ENCODE data around the gene CBLC. TPM values are rescaled to one million over a fixed set of nuclear protein-coding genes. Genes with fewer than 3 reads are reported as not detected.

CBLC gene
- polyA plus RNA-seq, 1 donor from 2014 or later: not detected

DNA sequence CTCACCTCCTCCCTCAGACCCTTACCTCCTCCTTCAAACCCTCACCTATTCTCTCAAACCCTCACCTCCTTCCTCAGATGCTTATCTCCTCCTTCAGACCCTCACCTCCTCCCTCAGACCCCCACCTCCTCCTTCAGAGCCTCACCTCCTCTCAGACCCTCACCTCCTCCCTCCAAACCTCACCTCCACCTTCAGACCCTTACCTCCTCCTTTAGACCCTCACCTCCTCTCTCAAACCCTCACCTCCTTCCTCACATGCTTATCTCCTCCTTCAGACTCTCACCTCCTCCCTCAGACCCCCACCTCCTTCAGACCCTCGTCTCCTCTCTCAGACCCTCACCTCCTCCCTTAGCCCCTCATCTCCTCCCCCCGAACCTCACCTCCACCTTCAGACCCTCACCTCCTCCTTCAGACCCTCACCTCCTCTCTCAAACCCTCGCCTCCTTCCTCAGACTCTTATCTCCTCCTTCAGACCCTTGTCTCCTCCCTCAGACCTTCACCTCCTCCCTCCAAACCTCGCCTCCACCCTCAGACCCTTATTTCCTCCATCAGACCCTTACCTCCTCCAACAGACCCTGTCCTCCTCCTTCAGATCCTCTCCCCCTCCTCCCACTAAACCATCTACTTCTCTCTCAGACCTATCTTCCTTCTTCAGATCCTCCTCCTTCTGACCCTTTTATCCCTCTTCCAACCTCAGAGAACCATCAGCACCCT, 31.6 kb upstream of the CBLC start:
- Histone ChIP-seq H3K36me3 (ENCODE audit: insufficient read depth, low read length) (no peaks in the 10 kb centered on the region), H4K20me1 (ENCODE audit: insufficient read depth) (no peaks in the 10 kb centered on the region), H3K9me2 (ENCODE audit: insufficient read depth, low read length) (no peaks in the 10 kb centered on the region), H3K4me3 (ENCODE audit: low read length) (no peak overlapping the region), H3K27ac (ENCODE audit: low read length) (no peak overlapping the region), H3F3A (ENCODE audit: insufficient read depth, low read length, poor library complexity, severe bottlenecking) (no peaks in the 10 kb centered on the region), H3K9me3 (ENCODE audit: low read length) (no peaks in the 10 kb centered on the region), H3K27me3 (ENCODE audit: insufficient read depth, low read depth, low read length) (peaks cover 58% of the 10 kb centered on the region), H3K79me2 (replicated peaks; ENCODE audit: insufficient read depth, low read length) (no peaks in the 10 kb centered on the region), H3K4me2 (ENCODE audit: low read length) (no peak overlapping the region), H3K9ac (ENCODE audit: low read length) (no peak overlapping the region), H2AFZ (ENCODE audit: low read depth, low read length) (no peak overlapping the region)
- TF ChIP-seq RAD21 (conservative IDR thresholded peaks at IDR 0.05): no peak
- TF ChIP-seq, protein P1, sequence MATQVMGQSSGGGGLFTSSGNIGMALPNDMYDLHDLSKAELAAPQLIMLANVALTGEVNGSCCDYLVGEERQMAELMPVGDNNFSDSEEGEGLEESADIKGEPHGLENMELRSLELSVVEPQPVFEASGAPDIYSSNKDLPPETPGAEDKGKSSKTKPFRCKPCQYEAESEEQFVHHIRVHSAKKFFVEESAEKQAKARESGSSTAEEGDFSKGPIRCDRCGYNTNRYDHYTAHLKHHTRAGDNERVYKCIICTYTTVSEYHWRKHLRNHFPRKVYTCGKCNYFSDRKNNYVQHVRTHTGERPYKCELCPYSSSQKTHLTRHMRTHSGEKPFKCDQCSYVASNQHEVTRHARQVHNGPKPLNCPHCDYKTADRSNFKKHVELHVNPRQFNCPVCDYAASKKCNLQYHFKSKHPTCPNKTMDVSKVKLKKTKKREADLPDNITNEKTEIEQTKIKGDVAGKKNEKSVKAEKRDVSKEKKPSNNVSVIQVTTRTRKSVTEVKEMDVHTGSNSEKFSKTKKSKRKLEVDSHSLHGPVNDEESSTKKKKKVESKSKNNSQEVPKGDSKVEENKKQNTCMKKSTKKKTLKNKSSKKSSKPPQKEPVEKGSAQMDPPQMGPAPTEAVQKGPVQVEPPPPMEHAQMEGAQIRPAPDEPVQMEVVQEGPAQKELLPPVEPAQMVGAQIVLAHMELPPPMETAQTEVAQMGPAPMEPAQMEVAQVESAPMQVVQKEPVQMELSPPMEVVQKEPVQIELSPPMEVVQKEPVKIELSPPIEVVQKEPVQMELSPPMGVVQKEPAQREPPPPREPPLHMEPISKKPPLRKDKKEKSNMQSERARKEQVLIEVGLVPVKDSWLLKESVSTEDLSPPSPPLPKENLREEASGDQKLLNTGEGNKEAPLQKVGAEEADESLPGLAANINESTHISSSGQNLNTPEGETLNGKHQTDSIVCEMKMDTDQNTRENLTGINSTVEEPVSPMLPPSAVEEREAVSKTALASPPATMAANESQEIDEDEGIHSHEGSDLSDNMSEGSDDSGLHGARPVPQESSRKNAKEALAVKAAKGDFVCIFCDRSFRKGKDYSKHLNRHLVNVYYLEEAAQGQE (IDR thresholded peaks at IDR 0.05; ENCODE audit: borderline replicate concordance): no peak
- no peak for TF ChIP-seq SMC3 (conservative IDR thresholded peaks at IDR 0.05; ENCODE audit: poor library complexity)
- no peak for TF ChIP-seq POLR2AphosphoS5 (IDR thresholded peaks at IDR 0.05)
- no peak for TF ChIP-seq EZH2 (IDR thresholded peaks at IDR 0.05; ENCODE audit: borderline replicate concordance, insufficient read depth, low read length, poor library complexity, severe bottlenecking)
- no peak for TF ChIP-seq MXI1 (conservative IDR thresholded peaks at IDR 0.05; ENCODE audit: poor library complexity, severe bottlenecking)
- no peak for TF ChIP-seq EP300 (conservative IDR thresholded peaks at IDR 0.05; ENCODE audit: poor library complexity, severe bottlenecking)
- no peak for TF ChIP-seq CTCF (IDR thresholded peaks at IDR 0.05; ENCODE audit: poor library complexity, severe bottlenecking)
- TF ChIP-seq TAF1 (IDR thresholded peaks at IDR 0.05; ENCODE audit: low read depth): no peak

DNA sequence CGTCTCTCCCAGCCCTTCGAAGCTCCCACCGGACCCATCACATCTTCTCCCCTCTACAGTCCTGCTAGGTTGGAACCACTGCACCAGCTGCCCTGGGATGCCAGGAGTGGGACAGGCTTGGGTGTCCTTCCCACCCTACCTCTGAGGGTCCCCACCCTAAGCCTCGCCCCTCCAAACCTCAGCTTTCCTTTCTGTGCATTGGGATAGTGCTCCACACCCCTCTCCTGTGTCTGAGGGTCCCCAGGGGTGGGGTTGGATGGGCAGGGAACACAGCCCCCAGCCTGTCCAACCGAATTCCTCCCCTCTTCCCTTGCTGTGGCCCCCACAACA, 31.1 kb upstream of the CBLC start:
- no peak overlapping the region for H3K4me2 ChIP-seq (ENCODE audit: low read length)
- H3K27ac ChIP-seq (ENCODE audit: low read length): no peak overlapping the region
- peaks cover 62% of the 10 kb centered on the region for H3K27me3 ChIP-seq (ENCODE audit: insufficient read depth, low read depth, low read length)

More for the DNA sequence above, 31.1 kb upstream of the CBLC start:
- Histone ChIP-seq H3K9me2 (ENCODE audit: insufficient read depth, low read length) (no peaks in the 10 kb centered on the region), H3F3A (ENCODE audit: insufficient read depth, low read length, poor library complexity, severe bottlenecking) (no peaks in the 10 kb centered on the region), H3K79me2 (replicated peaks; ENCODE audit: insufficient read depth, low read length) (no peaks in the 10 kb centered on the region), H3K9me3 (ENCODE audit: low read length) (no peaks in the 10 kb centered on the region), H3K4me3 (ENCODE audit: low read length) (no peak overlapping the region), H2AFZ (ENCODE audit: low read depth, low read length) (no peak overlapping the region), H3K9ac (ENCODE audit: low read length) (no peak overlapping the region), H4K20me1 (ENCODE audit: insufficient read depth) (no peaks in the 10 kb centered on the region), H3K36me3 (ENCODE audit: insufficient read depth, low read length) (no peaks in the 10 kb centered on the region)
- no peak for TF ChIP-seq CTCF (IDR thresholded peaks at IDR 0.05; ENCODE audit: poor library complexity, severe bottlenecking)
- no peak for TF ChIP-seq RAD21 (conservative IDR thresholded peaks at IDR 0.05)
- no peak for TF ChIP-seq MXI1 (conservative IDR thresholded peaks at IDR 0.05; ENCODE audit: poor library complexity, severe bottlenecking)
- TF ChIP-seq TAF1 (IDR thresholded peaks at IDR 0.05; ENCODE audit: low read depth): no peak
- no peak for TF ChIP-seq POLR2AphosphoS5 (IDR thresholded peaks at IDR 0.05)
- TF ChIP-seq SMC3 (conservative IDR thresholded peaks at IDR 0.05; ENCODE audit: poor library complexity): no peak
- no peak for TF ChIP-seq EP300 (conservative IDR thresholded peaks at IDR 0.05; ENCODE audit: poor library complexity, severe bottlenecking)
- TF ChIP-seq EZH2 (IDR thresholded peaks at IDR 0.05; ENCODE audit: borderline replicate concordance, insufficient read depth, low read length, poor library complexity, severe bottlenecking): no peak

Data from neural cell (in vitro differentiated cells).